HG03571 (cell line): Measurements from ENCODE around the gene MAD2L1BP.

Experiments
- ATAC-seq: cut with Tn5 transposase; IDR thresholded peaks from one replicate; pipeline ENCODE4 v1.9.1; 2021; ENCODE audit not compliant: unreplicated experiment

MAD2L1BP gene

GRCh38 chr6:43665376-43665775 lies 29.7 kb downstream of the MAD2L1BP start:
- no peak for ATAC-seq

- no peak for ATAC-seq
Measured at GRCh38 chr6:43666196-43666920, 30.7 kb downstream of the MAD2L1BP start.

- no peak for ATAC-seq
Measured at GRCh38 chr6:43667245-43668150, 31.9 kb downstream of the MAD2L1BP start.

GRCh38 chr6:43668151-43669028 lies 32.8 kb downstream of the MAD2L1BP start:
- ATAC-seq = no peak

GRCh38 chr6:43669050-43669921 lies 33.6 kb downstream of the MAD2L1BP start:
- ATAC-seq = no peak

GRCh38 chr6:43669922-43670622 lies 34.4 kb downstream of the MAD2L1BP start:
- ATAC-seq = no peak

- no peak for ATAC-seq
Measured at GRCh38 chr6:43670623-43670986, 35.0 kb downstream of the MAD2L1BP start.

- no peak for ATAC-seq
Measured at GRCh38 chr6:43671011-43671800, 35.6 kb downstream of the MAD2L1BP start.

- ATAC-seq = no peak
Measured at GRCh38 chr6:43671801-43672690, 36.4 kb downstream of the MAD2L1BP start.

GRCh38 chr6:43673444-43674084 lies 37.9 kb downstream of the MAD2L1BP start:
- ATAC-seq = no peak

- ATAC-seq = no peak
Measured at GRCh38 chr6:43674291-43674690, 38.7 kb downstream of the MAD2L1BP start.

- no peak for ATAC-seq
Measured at GRCh38 chr6:43674921-43675320, 39.3 kb downstream of the MAD2L1BP start.

GRCh38 chr6:43676962-43677606 lies 41.4 kb downstream of the MAD2L1BP start:
- ATAC-seq = no peak

GRCh38 chr6:43677759-43678158 lies 42.1 kb downstream of the MAD2L1BP start:
- ATAC-seq = no peak

GRCh38 chr6:43678341-43678740 lies 42.7 kb downstream of the MAD2L1BP start:
- no peak for ATAC-seq

GRCh38 chr6:43679057-43679456 lies 43.4 kb downstream of the MAD2L1BP start:
- ATAC-seq = no peak
